HG03060 (cell line): ENCODE data around the gene CCDC120.

Source experiments
- ATAC-seq: cut with Tn5 transposase; IDR thresholded peaks from one replicate; pipeline ENCODE4 v1.9.1; 2021; ENCODE audit warnings: low read depth, moderate number of reproducible peaks; ENCODE audit not compliant: unreplicated experiment

CCDC120 gene

DNA sequence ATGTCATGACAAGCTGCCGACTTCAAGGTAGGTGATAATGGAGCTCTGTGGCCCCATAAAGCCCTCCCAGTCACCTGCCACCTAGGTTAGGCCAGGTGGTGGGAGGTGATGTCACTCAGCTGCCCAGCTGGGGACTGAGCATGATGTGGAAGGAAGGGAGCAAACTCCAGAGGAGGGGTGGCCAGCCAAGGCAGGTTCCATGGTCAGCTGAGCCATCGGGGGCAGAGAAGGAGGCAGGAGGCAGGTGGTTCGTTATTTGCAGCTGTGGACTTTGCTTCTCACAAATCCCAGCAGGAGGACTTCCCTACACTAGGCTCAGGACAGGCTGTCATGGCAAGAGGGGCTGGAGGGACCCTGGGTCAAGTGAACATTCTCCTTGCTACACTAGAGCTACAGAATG lies 2.1 kb downstream of the CCDC120 start:
- ATAC-seq, result no peak

DNA sequence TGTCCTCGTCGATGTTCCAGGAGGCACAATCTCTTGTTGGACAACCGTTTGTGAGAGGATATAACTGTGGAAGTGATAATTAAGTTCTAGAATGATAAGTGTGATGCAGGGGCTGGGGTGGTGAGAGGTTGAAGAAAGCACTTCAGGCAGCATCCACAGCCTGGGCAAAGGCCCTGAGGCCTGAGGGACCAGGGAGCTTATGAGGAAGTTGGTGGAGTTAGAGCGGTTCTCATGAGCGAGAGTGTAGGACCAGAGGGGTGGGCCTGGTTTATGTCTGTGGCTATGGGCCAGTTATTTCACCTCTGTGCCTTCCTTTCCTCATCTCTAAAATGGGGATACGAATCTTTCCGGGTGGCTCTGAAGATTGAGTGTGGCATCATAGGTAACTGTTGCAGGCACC lies 2.7 kb downstream of the CCDC120 start:
- ATAC-seq, result no peak

DNA sequence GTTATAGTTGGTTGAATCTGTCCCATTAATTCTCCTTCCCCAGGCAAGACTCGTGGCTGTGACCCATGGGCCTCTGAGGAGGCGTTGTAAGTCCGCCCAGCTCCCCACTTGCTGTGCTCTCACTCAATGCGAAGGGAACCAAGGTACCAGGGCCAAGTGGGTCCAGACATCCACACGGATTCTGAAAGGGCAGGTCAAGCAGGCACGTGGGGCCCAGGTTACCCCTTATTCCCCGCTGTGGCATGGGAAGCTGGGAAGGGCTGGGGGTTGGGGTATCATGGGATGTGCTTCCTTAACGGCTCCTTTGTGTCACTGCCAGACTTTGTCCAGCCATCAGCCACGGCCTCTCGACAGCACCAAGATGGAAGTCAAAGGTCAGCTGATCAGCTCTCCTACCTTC lies 3.1 kb downstream of the CCDC120 start:
- ATAC-seq, result no peak

DNA sequence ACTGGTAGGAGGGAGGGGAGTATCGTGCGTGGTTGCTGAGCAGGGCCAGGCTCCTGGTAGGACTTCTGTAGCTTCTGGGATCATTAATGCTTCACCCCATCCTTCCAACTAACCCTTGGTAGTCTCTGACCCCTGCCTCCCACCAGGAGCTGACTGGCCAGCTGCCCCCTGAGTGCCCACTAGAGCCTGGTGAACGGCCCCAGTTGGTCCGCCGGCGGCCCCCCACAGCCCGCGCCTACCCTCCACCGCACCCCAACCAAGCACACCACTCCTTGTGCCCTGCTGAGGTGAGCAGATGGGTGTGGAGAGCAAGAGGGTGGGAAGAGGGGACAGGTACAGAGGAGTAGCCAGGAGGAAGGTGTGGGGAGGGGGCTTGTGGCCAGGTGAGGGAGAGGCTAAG lies 4.9 kb downstream of the CCDC120 start:
- no peak for ATAC-seq

DNA sequence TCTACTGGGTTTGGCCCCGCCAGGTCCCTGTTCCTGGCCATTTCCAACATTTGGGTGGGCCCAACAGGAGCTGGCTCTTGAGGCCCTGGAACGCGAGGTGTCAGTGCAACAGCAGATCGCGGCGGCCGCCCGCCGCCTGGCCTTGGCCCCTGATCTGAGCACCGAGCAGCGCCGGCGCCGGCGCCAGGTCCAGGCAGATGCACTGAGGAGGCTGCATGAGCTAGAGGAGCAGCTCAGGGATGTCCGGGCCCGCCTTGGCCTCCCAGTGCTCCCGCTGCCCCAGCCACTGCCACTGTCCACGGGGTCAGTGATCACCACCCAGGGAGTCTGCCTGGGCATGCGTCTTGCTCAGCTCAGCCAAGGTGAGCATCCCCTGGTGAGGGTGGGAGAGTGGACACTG lies 5.5 kb downstream of the CCDC120 start:
- no peak for ATAC-seq

DNA sequence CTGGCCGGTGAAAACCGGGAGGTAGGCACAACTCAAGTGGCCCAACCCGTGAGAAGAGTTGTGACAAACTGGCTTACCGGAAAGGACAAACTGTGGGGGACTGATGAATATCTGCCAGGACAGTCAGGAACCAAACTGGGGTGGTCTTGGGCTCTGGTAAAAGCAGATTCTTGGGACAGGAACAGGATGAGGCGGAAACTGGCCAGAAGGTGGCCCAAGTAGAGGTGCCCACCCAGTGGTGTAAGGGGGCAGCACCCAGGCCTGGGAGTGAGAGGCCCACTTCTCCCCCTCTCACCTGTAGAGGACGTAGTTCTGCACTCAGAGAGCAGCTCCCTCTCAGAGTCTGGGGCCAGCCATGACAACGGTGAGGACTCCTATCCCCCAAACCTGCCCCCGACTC lies 5.9 kb downstream of the CCDC120 start:
- ATAC-seq, result no peak

DNA sequence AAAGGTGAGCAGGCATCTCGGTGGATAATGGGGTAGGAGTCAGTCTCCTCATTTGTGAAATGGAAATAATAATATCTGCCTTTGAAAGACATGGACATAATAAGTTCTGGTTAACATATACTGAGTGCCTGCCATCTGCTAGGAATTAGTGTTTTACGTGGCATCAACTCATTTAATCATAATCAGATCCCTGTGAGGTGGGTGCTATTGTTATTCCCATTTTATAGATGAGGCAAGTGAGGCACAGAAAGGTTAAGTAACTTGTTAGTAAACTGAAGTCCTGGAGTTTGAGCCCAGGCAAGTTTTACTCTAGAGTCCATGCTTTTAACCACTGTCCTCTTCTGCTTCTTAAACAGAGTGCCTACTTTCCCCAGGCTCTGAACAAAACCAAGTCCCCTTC lies 7.5 kb downstream of the CCDC120 start:
- no peak for ATAC-seq

DNA sequence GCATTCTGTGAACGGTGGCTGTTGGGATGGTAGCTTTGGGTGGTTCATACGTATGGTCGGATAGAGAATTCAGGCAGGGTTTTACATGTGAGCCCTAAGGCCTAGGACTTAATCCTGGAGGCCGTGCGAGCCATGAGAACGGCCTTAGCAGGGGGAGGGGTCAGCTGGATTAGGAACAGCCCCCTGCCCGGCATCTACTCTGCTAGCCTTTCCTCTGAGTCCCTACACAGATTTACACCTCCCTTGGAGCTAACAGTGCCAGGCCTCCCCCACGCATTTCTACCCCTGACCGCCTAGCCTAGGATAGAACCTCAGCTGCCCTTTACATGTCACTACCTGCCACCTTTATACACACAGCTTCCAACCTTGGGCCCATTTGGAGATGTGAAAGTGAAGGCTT lies 7.9 kb downstream of the CCDC120 start:
- no peak for ATAC-seq

DNA sequence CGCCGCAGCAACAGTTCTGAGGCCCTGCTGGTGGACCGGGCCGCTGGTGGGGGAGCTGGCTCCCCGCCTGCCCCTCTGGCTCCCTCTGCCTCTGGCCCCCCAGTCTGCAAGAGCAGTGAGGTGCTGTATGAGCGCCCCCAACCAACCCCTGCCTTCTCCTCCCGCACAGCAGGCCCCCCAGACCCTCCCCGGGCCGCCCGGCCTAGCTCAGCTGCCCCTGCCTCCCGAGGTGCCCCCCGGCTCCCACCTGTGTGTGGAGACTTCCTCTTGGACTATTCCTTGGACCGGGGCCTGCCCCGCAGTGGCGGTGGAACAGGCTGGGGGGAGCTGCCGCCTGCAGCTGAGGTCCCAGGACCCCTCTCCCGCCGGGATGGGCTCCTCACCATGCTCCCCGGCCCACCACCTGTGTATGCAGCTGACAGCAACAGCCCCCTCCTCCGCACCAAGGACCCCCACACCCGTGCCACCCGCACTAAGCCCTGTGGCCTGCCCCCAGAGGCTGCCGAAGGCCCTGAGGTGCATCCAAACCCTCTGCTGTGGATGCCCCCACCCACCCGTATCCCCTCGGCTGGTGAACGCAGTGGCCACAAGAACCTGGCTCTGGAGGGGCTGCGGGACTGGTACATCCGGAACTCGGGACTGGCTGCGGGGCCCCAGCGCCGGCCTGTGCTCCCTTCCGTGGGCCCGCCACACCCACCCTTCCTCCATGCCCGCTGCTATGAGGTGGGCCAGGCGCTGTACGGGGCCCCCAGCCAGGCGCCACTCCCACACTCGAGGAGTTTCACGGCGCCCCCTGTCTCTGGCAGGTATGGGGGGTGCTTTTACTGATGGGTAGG lies 8.7 kb downstream of the CCDC120 start:
- ATAC-seq, result no peak

DNA sequence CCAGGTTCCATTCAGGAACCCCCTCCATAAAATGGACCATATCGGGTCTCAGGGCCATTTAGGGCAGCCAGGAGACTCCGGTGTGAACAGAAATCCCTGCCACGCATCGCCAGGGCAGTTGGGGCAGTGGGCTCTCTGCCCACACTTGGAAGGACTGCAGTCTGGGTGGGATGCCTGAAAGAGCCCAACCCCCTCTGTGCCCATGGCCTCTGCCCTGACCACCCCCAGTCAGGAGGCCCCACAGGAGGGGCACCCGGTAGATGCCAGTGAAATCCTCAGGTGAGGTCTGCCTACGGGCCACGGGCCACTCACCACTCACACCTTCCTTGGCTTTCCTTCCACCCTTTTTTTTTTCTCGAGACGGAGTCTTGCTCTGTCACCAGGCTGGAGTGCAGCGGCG lies 10.2 kb downstream of the CCDC120 start:
- no peak for ATAC-seq

DNA sequence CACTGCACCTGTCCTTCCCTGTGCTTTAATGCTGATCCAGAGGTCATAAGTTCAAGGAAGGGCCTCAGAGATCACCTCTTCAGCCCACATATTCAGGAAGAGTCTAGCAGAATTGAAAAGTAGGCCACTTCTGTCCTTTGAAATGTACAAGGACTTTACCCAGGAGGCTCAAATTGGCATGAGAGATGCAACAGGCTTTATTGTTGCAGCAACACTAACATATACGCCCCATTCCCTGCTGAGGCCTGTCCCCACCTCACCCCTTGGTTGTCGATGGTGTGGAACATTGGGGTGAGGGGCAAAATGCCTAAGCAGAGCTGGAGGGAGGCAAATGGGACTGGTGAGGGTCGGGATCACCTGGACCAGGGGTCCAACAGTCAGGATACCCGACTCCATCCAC lies 12.2 kb downstream of the CCDC120 start:
- ATAC-seq, result no peak

DNA sequence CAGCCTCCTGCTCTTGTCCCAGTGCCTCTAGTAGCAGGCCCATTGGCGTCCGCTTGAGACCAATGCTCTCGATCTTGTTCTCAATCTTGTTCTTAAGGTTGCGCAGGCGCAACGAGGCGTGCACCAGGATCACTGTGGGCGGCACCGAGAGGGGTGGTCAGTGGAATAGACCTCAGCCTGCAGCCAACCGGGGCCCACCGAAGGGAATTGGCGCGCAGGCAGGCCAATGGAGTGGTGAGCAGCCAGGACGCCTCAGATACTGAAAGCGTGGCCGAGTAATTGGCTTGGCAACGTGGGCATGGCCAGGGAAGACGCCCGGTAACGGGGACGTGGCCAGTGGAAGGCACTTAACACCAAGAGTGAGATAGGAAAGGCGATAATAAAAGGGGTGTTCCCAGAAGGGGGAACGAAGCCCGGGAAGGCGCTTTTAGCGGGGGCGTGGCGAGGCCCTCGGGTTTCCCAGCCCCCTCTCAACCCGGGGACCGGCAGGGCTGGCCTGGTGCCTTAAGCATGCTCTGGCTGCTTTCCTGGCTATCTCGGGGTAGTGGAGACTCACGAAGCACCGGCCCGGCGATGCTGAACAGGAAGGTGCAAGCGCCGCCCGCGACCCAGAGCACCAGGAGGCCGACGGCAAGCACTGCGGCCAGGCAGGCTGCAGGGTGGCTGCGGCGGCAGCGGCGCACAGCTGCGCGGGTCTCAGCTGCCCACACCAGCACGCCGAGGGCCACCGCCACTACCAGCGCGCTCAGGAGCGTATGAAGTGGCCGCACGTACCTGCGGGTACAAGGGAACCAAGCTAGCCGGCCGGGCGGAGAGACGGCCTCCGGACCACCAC lies 13.3 kb downstream of the CCDC120 start:
- no peak for ATAC-seq

DNA sequence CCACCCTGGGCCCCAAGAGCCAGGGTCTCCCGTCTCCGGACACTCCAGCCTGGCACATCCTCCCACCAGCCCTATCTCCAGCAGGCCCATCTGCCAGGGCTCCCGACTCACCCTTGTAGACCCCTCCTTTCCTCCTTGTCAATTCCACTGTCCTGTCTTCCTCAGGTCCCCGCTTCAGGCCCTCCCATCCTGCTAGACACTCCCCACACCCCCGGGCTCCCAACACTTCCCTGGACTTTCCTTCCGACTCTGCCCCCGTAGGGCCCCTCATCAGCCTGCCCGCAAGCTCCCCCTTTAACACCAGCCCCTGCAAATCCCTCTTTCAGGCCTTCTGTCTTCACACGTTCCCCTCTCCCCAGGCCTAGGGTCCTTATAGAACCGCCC lies 13.9 kb downstream of the CCDC120 start:
- no peak for ATAC-seq

DNA sequence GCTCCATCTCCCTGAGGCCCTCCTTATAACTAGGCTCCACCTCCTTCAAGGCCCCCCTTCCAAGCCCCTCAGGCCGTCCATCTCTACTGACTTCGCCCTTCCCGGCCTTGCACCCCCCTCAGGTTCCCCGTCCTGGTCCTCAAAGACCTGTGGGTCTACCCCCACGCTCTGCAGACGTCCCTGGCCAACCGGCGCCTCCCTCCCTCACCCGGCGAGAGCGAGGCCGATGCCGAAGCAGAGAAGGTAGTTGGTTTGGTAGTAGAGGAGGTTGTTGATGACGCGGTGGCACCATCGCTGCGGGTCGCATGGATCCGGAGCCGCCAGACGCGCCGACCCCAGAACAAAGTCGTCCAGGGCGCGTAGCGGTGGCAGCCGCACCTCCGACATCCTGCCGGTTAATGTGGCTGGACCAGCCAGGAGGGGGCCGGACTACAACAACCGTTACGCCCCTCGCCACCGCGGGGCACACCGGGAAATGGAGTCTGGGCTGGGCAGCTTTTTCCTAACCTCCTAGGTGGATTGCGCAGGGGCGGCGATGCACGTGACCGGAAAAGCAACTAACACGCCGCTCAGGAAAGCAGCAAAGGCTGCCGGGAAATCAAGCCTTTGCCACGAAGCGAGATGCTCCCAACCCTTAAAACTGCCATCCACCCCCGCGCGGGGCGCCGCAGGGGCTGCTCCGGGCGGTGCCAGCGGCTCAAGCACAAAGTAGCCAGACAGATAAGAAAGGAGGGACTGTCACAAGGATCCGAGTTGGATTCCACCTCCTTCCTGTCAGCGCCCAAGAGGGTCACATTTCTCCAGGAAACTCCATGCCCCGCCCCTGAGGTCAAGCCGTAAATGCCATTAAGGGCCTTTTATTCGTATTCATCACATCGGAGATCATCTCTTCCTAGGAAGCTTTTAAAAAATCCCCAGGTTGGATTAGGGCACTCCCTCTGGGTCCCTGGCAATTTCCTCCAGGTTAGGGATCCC lies 15.1 kb downstream of the CCDC120 start, which contains the start of gene PRAF2:
Gene PRAF2, minus strand, starts transcription at position 402 of the 975 bp plus-strand sequence. Its CDS starts 15 bp downstream, at position 387.
- ATAC-seq, result no peak

DNA sequence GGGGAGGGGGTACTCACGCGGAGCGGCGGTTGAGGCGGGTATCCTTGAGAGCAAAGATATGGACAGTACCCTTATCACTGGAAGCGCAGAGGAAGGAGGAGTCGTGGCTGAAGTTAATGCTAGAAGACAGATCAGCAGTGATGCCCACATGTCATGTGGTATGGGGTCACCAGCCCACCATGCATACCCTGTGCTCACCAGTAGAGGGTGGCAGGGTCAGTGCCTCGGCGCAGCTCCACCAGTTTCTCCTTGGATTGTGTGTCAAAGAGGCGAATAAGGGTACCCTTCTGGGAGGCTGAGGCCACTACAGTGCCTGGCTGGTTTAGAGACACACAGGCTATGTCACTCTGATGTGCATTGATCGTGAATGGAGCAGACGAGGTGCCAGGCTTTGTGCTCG lies 16.5 kb downstream of the CCDC120 start:
- ATAC-seq, result no peak

DNA sequence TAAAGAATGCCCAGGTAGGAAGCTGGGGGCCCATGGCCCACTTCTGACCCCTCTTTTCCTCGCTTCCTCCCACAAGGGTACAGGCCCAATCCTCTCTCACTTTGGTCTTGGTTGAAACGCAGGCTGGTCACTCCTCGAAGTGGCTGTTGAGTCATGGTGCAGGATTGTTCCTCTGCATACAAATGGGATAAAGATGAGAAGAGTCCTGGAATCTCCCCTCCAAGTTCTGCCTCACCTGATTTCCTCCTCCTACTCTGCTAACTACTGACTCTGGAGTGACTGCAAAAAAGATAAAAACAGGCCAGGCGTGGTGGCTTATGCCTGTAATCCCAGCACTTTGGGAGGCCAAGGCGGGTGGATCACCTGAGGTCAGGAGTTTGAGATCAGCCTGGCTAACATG lies 19.1 kb downstream of the CCDC120 start:
- no peak for ATAC-seq

DNA sequence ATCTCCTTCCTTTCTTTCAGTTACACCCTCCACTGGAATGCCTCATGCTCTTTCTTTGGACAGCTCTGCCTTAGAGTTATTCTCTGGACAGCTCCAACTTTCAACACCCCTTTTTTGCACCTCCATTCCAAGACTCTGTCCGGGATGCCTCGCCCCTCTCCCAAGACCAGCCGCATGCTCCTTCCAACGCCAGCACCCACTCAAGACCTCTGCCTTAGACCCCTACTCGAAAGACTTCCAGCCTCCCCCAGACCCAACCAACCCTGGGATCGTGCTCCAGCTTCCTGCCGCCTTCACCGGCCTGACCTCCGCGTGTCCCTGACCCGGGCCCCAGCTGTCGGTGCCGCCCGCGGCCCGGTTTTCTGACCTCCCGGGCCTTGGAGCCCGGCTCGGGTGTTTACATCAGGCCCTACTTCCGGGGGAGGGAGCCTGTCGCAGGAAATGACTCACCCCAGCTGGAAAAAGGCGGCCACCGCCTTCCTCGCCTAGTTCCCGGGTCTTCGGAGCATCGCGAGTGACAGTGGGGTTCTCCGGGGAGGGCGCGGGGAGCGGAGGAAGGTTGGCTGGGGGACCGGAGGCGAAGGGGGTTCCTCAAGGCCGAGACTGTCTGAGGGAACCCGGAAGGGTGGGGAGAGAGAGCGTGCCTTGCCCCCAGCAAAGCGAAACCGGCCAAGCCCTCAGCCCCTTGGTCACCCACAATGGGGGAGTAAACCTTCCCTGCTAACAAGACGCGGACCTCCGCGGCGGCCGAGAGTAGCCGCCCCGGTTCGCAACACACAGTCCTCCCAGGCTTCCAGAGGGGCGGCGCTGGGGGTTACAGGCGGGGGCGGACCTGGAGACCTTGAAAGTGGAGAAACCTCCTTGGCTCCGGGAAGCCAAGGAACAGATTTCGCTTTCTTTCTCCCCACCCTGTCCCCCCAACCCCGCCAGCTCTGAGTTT lies 21.0 kb downstream of the CCDC120 start, which contains the start of gene WDR45:
Gene WDR45, minus strand, starts transcription at position 399 of the 940 bp plus-strand sequence. CDS start 1,792 bp downstream, outside the sequence.
- no peak for ATAC-seq

DNA sequence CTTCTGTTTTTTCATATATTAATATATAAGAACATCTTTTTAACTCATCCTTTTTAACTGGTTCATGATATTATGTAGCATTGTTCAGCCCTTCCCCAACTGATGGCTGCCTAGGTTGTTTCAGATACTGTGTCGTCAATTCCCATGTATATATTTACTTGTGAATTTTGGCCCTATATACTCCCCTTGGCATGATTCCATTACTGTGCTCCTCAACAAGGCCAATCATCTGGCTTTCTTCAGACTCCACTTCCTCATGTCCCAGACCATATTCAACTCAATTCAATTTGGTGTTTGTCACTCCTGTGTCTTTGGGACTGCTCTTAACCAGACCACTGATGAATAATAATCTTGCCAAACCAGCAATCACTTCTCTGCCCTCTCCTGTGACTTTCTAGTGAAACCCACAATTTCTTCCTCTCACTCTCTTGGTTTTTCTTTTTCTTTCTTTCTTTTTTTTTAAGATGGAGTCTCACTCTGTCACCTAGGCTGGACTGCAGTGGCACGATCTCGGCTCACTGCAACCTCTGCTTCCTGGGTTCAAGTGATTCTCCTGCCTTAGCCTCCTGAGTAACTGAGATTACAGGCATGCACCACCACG lies 23.6 kb downstream of the CCDC120 start:
- ATAC-seq, result no peak

DNA sequence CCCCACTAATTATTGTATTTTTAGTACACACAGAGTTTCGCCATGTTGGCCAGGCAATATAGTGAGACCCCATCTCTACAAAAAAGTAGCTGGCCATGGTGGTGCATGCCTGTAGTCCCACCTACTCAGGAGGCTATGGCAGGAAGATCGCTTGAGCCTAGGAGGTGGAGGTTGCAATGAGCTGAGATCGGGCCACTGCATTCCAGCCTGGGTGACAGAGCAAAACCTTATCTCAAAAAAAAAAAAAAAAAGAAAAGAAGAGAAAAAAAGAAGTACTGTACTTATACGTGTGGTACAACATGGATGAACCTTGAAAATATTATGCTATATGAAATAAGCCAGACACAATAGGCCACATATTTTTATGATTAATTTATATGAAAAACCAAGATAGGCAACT lies 30.8 kb downstream of the CCDC120 start:
- ATAC-seq, result no peak
